ENCODE results near the gene NTM.

Gene NTM

DNA sequence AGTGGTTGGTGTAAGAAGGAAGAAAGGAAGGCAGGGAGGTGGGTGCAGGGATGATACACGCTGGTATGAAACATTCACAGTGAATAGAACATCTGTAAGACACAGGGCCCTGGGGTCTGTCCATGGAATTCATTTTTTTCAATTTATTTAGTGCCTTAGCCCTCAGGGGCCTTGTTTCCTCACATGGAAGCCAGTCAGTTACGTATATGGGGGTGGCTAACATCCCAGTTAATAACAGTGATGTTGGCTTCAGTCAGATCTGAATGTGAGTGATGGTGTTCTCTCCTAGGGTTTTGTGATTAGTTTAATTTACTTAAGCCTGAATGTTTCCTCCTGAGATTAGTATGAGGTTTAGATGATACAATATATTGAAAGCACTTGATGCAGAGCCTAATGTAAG, 577.1 kb downstream of the NTM start:
- DNase-seq = no peak

DNA sequence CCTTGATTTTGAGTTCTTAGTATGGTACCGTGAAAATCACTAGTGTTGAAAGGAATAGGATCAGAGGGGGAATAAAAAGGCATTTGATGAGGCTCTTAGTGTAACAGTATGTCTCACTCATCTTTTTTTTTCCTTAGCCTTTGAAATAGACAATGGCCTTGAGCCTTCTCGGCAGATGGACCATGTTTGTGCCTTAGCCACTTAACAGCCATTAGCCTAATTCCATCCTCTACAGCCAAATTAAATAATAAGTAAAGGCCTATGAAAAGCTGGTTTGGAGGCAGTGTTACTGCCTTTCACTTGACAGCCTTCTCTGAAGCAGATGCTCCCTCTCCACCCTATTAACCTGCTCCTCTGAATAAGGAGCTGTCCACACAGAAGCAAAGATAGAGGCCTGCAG, 580.7 kb downstream of the NTM start:
- no peak for DNase-seq

DNA sequence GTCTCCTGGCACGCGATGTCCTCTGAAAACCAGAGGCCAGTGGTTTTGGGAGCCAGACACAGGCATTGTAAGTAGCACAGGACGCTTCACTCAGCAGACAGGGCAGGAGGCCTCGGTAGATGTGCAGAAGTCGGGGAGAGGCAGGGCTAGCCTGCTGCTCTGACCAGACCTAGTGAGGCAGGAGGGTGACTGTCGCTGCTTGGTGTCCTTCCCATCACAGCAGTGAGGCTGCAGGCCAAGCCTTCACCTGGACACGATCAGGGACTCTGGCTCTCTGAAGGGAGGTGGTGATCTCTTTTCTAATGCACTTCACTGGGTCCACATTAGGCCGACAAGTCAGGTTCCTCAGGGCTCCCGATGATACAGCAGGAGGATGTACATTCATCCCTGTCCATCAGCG, 583.7 kb downstream of the NTM start:
- DNase-seq = no peak

DNA sequence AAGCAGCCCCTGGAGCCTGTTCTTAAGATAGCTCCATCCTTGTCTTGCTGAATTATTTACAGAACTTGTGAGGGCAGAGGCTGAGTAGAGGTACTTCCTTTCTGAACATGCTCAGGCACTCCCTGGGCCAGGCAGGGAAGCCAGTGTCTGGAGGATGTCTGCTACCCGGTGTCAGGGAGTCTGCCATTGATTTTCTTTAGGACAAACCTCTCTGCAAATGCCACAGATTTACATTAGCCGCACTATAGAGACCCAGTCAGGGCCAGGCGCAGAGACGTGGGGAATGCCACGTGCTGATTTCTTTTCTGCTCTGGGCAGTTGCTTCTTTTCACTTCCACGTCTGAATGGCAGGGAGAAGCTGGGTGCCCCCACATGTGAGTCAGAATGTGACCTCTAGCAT, 585.5 kb downstream of the NTM start:
- DNase-seq = no peak

DNA sequence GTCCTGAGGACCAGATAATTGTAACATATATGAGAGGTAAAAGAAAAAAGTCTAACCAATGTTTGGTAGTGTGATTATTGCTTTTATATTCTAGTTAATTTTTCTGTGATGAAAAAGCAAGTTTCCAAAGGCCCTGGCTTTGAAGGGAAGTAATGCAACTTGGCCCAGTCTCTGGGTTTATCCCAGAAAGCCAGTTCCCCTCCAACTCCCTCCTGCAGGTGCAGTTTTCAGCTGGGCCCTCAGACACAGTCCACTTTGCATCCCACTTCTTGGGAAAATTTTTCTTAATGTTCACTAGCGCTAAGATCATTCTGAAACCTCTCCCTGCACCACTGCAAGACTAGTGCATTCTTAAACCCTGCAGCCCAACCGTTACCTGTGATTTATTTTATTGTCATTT, 586.8 kb downstream of the NTM start:
- no peak for DNase-seq

DNA sequence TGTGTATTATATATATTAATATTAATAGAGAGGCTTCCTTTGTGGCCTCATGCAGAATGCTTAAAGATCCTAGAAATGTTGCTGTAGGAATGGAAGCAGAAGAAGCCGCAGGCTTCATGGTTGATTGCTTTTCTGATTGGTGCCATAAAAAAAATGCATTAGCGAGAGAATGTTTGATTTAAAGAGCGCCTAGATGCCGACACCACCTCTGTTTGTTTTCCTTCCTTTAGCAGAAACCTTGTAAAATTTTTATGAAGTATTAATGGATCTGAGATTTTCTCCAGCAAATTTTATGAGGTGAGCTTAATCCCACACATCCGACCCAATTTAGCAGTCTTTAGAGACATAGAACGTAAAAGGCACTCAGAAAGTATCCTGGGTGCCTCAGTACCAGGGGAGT, 587.5 kb downstream of the NTM start:
- no peak for DNase-seq

DNA sequence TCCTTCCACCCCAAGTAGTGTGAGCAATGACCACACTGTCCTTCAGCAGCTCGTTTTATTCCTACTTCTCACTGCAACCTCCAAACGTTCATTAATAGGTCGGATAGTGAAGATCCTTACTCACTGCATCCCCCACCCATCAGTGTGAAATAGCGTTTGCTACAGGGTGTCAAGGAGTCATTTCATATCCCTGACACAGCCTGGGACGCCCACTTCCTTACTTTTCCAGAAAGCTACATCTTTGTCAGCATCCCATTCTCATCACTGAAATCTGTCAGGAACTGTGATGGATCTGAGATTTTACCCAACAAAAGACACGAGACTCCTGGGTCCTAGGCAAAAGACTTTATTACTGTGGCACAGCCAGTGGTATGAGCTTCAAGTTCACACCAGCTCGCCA, 592.4 kb downstream of the NTM start:
- DNase-seq = no peak

DNA sequence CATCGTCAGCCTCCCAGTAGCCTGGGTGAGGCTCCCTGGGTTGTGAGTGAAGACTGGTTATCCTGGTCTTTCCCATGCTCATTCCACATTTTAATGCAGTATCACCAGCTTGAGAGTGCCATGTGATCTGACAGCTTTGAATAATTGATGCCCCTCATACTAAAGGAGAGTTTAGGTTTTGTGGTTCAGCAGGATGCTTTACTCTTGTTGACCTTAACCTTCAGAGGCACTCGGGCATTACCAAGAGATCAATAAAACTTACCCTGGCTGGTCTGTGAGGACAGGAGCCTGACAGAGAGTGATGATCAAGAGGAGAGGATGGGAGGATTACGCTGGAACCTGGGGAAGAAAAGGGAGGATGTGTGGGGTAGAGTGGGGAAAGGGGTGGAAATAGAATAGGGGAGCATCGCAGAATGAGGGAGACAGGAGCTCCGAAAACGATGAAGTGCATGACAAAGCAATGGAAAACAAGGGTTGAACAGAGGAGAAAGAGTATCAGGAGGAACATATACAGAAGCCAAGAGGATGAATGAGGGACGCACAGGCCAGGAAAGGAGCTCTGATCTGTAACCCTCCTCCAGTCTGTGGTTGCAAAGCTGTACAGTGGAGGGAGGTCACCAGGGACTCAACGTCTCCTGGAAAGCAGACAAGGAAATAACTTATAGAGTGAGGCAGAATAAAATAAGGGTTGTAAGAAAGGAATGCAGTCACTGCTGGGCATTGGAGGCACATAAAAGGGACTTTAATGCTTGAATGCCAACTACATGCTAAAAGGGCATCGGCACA, 594.5 kb downstream of the NTM start:
- DNase-seq = no peak

DNA sequence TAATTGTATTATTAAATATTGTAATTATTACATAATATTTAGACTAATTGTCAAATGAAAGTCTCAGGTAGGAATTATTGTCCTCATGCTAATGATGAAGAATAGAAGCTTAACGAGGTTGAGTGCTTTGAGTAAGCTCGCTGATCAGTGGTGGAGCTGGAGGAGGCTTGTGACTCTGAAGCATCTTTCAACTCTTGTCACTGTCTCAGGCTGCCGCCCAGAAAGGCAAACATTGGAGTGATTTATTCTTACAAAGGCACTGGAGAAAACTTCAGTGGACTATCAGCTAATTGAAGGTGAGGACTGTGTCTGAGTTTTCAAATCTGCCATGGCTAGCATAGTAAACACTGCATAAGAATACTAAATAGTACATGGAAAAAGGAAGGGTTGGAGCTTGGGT, 595.1 kb downstream of the NTM start:
- no peak for DNase-seq

DNA sequence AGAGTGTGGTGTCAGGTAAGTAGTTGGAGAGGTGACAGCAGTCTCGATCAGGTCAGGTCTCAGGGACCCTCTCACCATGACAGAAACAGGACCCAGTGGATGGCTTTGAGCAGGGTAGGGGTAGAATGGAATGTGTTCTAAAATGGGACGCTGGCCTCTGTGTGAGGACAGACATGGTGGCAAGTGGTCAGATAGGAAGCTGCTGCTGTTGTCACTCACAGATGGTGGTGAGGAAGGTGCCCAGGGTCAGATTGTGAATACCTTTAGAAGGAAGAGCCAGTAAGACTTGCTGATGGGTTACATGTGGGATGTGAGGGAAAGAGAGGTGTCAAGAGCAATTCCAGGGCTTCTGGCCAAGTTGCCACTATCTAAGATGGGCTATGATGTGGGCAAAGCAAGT, 596.3 kb downstream of the NTM start:
- DNase-seq = no peak

DNA sequence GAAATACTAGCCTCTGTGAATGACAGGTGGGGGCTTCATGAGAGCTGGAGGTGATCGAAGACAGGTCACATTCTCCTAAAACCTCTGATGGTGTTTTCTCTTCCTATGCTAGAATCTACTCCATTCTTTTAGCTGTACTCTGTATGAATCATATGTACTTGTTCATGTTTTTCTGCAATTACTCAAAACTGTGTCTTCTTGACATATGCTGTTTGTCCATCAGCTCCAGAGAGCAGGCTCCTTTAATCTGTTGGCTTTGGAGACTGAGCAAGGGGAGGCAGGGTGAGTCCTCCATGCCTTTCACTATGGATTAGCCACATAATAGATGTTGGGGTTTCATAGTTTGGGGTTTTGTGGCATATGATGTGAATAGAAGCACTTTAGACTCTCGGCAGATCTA, 598.8 kb downstream of the NTM start:
- DNase-seq = no peak

DNA sequence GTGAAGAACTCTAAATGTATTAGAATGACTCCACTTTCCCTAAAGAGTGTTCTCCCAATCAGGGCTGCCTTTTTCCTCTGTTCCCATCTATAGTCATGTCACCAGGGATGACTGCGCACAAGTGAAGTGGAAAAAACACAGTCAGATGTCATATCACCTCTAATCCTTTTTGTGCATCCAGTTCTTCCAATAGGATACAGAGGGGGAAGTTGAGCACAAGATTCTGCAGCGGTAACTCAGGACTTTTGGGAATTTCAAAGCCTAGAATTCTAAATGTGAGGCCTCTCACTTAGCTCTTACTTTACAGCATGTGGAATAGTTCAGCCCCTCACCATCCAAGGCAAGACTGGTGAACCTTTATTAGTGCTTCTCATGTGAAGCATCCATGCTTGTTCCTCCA, 602.6 kb downstream of the NTM start:
- DNase-seq = no peak

DNA sequence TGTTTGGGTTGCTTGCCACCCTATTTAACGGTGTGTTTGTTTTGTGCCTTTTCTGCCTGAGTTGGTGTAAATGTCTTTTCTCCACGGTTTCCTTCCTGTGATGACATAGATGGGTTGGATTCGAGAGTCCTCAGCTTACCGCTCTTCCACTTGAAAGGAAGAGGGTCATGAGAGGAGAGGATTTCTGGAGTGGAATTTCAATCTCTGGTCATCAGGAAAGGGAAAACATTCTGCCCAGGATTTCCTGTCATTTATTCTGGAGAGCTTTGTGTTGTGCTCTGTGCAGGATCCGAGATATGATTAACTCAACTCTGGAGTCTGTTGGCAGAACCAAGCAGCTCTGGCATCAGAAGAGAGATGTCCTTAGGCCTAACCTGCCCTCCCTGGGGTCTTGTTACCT, 605.2 kb downstream of the NTM start:
- no peak for DNase-seq

DNA sequence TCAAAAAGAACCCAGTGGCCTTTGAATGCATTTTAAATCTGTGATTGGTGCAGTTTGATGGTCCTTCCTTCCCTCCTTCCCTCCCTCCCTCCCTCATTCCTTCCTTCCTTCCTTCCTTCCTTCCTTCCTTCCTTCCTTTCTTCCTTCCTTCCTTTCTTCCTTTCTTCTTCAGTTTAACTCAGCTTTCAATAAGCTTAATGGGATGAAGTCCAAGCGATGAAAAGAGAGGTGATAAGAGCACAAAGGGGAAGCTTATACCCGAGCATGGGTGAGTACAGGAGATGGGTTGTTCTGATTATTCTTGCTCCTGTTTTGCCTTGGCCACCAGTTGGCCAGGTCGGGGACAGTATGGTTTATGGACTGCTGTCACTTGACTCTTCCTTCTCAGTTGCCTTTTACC, 605.6 kb downstream of the NTM start:
- no peak for DNase-seq

DNA sequence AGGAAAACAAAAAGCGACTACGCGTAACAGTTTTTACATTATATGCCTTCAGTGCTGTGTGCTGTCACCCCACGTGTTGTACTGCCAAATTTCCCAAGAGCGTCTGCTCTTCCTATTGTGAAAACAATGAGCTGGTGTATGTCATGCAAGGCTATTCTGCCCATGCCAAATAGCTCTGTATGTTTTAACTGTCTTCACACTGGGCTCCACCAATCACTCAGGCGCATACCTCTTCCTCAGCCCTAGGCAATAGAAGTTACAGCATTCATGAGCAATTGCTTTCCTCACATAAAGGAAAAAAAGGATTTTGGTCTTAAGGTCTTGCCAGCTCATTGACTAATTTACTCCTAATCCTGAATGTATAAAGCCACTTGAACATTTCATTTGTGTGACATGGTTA, 606.8 kb downstream of the NTM start:
- no peak for DNase-seq

DNA sequence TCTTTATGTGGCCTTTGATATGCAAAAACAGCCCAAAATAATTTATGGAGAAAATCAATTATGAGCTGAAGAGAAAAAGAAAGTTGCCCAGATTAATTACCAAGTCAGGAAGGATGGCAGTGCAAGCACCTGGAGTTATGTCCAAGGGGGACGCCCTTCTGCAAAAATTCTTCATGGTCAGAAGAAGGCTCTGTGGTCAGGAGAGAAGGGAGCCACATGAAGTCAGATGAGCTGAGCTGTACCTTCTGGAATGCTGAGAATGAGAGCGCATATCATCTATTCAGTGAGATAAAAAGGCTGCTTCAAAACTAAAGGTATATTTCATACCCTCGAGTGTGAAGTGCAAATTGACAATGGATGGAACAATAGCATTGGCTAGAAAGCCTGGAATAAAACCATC, 607.4 kb downstream of the NTM start:
- DNase-seq = no peak

DNA sequence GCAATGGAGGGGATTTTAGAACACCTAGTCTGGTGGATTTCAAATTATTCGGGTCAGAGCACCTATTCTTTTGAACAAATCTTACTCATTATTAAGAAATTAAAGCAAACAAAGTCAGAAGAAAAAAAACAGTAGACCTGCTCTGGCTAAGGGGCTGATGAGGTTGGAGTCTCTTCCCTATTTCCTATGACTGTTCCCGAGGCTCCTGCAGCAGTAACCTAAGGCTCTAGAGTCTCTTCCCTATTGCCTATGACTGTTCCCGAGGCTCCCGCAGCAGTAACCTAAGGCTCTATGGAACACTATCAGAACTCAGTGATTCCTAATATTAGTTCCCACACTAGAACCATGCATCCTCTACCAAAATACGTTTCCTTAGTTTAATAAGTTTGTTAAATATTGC, 607.9 kb downstream of the NTM start:
- no peak for DNase-seq

DNA sequence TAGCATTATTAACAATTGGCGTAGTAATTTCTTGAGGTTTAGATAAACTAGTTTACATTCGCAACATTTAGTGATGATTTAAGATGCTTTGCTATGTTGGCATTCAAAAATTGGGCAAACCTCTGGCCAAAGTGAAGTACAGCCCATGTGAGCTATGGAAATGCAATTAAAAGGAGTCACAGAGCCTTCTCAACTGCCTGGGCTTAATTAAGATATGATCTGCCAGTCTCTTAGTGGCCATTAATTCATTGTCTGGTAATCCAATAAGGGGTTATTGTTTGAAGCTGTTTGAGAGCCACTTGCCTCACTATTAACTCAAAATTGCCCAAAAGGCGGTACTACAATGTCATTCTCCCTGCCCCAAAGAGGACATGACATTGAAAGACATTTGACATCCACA, 608.9 kb downstream of the NTM start:
- DNase-seq = no peak

DNA sequence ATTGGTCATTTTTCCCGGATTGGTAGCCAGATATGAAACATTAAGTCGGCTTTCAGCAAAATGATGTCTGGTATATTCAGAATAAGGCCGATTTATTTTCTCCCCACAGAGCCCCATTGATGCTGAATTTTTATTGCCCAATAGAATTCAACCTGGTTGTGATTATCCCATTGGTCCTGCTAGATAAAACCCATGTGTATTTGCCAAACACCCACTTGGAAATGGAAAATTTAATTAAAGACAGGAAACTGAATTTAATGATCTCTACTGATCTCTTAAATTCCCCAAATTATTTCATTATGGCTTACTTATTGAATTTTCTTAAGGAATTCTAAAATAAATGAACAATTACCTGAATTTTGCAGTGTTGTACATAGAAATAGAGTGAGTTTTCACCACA, 609.8 kb downstream of the NTM start:
- no peak for DNase-seq

DNA sequence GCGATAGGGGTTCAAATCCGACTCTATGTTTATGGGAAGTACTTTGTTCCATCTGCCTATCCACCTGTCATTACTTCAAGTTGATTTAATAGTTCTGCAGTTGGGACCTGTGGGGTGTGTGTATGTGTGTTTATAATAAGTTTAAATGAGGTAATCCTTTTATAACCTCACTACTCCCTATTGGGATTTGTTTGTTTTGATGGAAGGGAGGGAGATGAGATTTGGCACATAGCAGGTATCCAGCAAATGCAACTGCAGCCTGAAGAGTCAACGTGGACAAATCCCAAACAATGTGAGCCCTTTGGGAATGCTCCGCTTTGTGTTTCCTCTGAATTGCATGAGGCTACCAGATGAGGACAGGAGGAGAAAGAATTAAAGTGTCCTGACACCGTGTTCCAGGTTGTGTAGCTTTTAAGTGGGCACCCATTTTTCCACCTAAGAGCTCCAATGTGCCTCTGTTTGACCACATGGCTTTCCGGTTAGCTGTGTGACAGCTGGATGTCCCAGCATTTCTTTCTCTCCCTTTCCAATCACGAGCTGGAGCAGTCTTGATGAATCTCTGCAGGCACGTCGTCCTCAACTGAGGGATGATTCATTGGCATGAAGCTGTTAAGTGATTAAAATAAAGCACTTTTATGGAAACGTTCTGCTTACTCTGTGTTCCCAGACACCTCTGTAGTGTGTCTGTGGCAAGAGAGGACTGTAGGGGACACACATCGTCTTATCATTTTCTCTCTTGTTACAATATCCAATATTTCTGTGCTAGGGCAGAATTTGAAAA, 610.7 kb downstream of the NTM start:
- DNase-seq = no peak

DNA sequence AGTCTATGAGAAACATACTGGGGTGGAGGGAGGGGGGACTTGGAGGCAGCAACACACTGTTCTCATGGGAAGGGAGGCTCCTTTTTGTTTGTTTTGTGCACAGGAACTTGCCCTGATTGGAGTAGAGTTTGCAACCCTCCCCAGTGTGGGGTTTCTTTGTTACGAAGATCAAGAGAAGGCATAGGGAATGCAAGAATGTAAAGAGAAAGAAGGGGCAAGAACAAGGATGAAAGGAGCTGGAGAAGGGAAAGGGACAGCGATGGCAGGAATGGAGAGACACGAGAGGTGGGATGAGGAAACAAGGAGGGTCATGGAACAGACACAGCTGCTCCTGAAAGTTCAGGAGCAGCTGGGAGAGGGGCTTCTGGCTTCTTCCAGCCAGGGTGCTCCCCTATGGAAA, 611.7 kb downstream of the NTM start:
- DNase-seq = no peak

DNA sequence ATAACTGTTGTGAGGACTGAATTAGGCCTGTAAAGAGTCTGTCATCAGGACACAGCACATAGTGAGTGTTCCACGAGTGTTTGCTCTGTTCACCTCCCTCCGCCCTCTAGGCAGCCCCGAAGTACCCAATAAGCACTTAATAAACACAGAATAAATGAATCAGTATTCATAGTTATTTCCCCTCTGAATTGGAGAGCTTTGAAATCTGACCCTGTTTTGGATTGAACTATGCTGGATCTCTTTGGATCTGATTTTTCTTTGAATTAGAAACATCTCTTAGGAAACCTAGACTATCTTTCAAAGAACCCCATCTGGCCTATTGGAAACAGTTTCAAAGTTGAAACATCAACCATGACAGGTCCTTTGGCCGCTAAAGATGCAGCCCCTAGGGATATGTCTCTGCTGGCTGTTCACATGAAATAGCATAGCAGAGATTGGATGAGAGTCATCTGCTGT, 615.5 kb downstream of the NTM start:
- DNase-seq = no peak

DNA sequence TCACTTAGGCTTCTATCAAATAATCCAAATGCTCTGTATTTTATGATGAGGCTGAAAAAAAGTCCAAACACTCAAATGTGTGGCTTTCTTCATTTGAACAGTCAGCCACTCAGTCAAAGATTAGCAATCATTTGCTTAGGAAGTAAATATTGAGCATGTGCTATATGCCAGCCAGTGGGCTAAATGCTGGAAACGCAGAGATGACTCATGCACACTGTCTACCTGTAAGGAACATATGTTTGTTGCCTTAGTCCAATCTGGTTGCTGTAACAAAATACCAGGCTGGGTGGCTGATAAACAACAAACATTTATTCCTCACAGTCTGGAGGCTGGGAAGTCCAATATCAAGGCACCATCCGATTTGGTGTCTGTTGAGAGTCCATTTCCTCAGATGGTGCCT, 617.3 kb downstream of the NTM start:
- DNase-seq = no peak

DNA sequence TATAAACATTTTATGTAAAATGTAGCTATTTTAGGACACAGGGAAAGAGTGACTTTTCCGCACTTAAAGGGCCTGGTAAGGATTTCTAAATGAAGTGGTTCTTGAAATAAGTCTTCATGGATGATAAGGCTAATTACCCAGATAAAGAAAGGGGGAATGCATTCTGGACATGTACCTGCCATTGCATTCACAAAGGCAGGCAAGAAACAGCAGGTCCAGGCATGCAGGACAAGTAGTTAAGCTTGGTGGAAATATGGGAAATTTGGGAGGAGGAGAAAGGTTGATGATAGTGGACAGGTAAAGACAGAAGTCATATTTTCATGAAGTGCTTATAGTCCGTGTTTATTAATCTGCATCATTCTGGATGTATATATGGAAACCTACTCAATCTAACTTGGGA, 621.2 kb downstream of the NTM start:
- no peak for DNase-seq

DNA sequence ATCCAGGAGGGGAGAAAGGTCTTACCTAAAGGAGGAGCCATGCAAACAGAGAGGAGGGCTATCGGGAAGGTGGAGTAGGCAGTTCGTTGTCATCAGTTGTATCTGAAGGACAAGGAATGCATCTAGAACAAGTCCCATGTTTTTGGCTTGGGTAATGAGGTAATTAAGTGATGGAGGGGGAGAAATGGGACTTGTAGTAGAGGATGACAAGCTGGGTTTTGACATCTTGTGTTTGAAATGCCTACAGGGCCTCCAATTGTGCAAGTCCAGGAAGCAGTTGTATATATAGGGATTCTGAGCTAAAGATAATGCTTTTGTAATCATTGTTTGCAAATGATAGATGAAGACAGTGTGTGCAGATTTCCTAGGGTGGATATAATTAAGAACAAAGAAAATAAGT, 622.8 kb downstream of the NTM start:
- DNase-seq = no peak

Data from NCI-H1092 (cell line).